ENCODE results near the gene DGKI. TPM values are rescaled to one million over a fixed set of nuclear protein-coding genes. Genes with fewer than 3 reads are reported as not detected.

DGKI gene
- total and polyA plus RNA-seq, 4 donors, result 0.01 to 0.37 (median 0.31) TPM

DNA sequence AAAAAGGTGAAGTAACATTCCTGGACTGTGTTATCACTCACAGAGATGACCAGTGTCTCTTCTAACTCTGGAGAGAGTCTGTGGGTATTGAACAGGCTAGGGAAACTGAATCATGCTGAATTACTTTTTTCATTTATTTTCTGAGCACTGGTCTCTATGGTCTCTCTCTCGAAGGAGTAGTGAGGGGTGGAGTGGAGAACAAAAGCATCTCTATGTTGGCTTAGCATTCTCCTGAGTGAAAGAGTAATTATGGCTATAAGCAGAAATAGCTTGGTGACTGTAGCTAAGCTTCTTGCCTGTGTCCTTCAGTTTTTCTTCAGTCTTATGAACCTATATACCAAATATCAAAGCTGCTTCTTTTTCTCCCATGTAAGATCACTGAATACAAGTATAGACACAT lies 438.6 kb downstream of the DGKI start (continued):
- TF ChIP-seq, protein P1, sequence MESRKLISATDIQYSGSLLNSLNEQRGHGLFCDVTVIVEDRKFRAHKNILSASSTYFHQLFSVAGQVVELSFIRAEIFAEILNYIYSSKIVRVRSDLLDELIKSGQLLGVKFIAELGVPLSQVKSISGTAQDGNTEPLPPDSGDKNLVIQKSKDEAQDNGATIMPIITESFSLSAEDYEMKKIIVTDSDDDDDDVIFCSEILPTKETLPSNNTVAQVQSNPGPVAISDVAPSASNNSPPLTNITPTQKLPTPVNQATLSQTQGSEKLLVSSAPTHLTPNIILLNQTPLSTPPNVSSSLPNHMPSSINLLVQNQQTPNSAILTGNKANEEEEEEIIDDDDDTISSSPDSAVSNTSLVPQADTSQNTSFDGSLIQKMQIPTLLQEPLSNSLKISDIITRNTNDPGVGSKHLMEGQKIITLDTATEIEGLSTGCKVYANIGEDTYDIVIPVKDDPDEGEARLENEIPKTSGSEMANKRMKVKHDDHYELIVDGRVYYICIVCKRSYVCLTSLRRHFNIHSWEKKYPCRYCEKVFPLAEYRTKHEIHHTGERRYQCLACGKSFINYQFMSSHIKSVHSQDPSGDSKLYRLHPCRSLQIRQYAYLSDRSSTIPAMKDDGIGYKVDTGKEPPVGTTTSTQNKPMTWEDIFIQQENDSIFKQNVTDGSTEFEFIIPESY (IDR thresholded peaks at IDR 0.05), result no peak
- TF ChIP-seq GABPA (IDR thresholded peaks at IDR 0.05 in 1 of 2, conservative IDR thresholded peaks at IDR 0.05 in 1 of 2), result no peak

DNA sequence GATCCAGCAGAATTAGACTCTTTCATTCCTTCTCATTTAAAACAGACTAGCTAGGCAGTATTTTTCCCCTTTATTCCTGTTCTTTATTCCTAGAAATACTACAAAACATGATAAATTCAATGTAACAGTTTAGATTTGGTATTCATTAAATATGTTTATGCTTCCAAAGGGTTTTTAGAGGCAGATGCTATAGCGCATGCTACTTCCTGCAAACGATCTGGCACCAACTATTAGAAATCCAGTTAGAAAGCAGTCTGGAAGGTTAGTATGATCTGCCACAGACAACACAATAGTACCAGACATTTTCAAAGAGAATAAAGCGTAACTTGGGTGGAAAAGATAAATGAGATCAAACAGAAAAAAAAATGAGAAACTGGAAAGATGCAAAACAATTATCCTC lies 439.7 kb downstream of the DGKI start:
- TF ChIP-seq HNF4A (conservative IDR thresholded peaks at IDR 0.05), result no peak
- TF ChIP-seq, protein P1 (IDR thresholded peaks at IDR 0.05), result no peak
- TF ChIP-seq RXRA (IDR thresholded peaks at IDR 0.05), result no peak
- TF ChIP-seq, protein P2, sequence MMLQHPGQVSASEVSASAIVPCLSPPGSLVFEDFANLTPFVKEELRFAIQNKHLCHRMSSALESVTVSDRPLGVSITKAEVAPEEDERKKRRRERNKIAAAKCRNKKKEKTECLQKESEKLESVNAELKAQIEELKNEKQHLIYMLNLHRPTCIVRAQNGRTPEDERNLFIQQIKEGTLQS (IDR thresholded peaks at IDR 0.05), result no peak
- TF ChIP-seq, protein P3, sequence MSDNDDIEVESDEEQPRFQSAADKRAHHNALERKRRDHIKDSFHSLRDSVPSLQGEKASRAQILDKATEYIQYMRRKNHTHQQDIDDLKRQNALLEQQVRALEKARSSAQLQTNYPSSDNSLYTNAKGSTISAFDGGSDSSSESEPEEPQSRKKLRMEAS (IDR thresholded peaks at IDR 0.05), result no peak
- TF ChIP-seq NR2F2 (IDR thresholded peaks at IDR 0.05), result no peak
- TF ChIP-seq, protein P4, sequence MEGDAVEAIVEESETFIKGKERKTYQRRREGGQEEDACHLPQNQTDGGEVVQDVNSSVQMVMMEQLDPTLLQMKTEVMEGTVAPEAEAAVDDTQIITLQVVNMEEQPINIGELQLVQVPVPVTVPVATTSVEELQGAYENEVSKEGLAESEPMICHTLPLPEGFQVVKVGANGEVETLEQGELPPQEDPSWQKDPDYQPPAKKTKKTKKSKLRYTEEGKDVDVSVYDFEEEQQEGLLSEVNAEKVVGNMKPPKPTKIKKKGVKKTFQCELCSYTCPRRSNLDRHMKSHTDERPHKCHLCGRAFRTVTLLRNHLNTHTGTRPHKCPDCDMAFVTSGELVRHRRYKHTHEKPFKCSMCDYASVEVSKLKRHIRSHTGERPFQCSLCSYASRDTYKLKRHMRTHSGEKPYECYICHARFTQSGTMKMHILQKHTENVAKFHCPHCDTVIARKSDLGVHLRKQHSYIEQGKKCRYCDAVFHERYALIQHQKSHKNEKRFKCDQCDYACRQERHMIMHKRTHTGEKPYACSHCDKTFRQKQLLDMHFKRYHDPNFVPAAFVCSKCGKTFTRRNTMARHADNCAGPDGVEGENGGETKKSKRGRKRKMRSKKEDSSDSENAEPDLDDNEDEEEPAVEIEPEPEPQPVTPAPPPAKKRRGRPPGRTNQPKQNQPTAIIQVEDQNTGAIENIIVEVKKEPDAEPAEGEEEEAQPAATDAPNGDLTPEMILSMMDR (IDR thresholded peaks at IDR 0.05; ENCODE audit: low read depth, low read length, missing input control), result no peak
- no peak overlapping the region for H3K27ac ChIP-seq (ENCODE audit: low read depth in 1 of 2, low read length in 2 of 2)
- H3K9ac ChIP-seq (ENCODE audit: low read depth in 1 of 2, low read length in 2 of 2), result no peak overlapping the region
- WGBS, result 78% methylated on average over 3 of the region's 3 CpGs
- no peaks in the 10 kb centered on the region for H3K9me3 ChIP-seq (ENCODE audit: control insufficient read depth in 4 of 4, low read length in 3 of 4)
- no peaks in the 10 kb centered on the region for H3K4me1 ChIP-seq (ENCODE audit: control insufficient read depth in 4 of 4, insufficient read depth in 4 of 4, low read length in 3 of 4)
- H3K36me3 ChIP-seq (ENCODE audit: control insufficient read depth in 4 of 4, insufficient read depth in 3 of 4, low read depth in 1 of 4, low read length in 3 of 4), result no peaks in the 10 kb centered on the region
- peaks cover 0 to under 1% (median 0%) of the 10 kb centered on the region in 4 donors for H3K27me3 ChIP-seq (ENCODE audit: control insufficient read depth in 4 of 4, insufficient read depth in 4 of 4, low read length in 3 of 4)
- no peak for DNase-seq (ENCODE audit: low spot score)
- no peak overlapping the region for H3K4me3 ChIP-seq (ENCODE audit: low read depth in 1 of 3, low read length in 3 of 3)

DNA sequence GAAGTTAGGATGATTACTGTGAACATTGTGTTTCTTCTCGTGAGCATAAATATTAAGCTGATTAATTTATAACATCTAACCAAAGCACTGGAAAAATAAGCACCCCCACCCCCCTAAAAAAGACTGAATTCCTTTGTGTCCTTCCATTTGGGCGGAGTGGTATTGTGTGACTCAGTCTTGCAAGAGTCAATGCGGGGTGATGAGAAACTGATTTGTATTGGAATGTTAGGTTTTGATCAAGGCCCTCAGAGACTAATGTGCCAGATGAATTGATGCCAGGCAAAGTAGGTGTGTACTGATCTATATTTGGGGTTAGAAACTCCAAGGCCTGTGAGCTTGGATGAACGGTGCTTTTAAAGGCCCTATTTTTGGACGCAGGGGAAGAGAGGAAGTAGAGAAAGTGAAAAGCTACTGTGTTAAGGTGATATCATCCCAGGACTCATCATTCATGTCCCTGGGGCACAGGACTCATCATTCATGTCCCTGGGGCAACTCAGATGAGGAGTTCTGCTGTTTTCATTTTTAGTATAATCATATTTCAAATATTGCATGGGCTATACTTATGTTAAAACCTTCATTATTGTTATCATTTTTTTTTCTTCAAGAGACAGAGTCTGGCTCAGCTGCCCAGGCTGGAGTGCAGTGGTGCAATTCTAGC lies 442.0 kb downstream of the DGKI start:
- Histone ChIP-seq H3K27me3 (ENCODE audit: control insufficient read depth in 4 of 4, insufficient read depth in 4 of 4, low read length in 3 of 4) (no peaks in the 10 kb centered on the region), H3K27ac (ENCODE audit: low read depth in 1 of 2, low read length in 2 of 2) (no peak overlapping the region), H3K36me3 (ENCODE audit: control insufficient read depth in 4 of 4, insufficient read depth in 3 of 4, low read depth in 1 of 4, low read length in 3 of 4) (no peaks in the 10 kb centered on the region), H3K9ac (ENCODE audit: low read depth in 1 of 2, low read length in 2 of 2) (no peak overlapping the region), H3K4me3 (ENCODE audit: low read depth in 1 of 3, low read length in 3 of 3) (no peak overlapping the region), H3K9me3 (ENCODE audit: control insufficient read depth in 4 of 4, low read length in 3 of 4) (no peaks in the 10 kb centered on the region), H3K4me1 (ENCODE audit: control insufficient read depth in 4 of 4, insufficient read depth in 4 of 4, low read length in 3 of 4) (no peaks in the 10 kb centered on the region)
- 84% methylated on average over 5 of the region's 5 CpGs for WGBS
- DNase-seq (ENCODE audit: low spot score), result no peak
- TF ChIP-seq, protein P2 (IDR thresholded peaks at IDR 0.05), result no peak
- TF ChIP-seq HNF4G (IDR thresholded peaks at IDR 0.05) (no peak), YY1 (IDR thresholded peaks at IDR 0.05) (no peak), EGR1 (IDR thresholded peaks at IDR 0.05; ENCODE audit: low read depth in 2 of 2) (no peak), FOXA2 (IDR thresholded peaks at IDR 0.05) (no peak), TAF1 (conservative IDR thresholded peaks at IDR 0.05) (no peak), RXRA (IDR thresholded peaks at IDR 0.05) (no peak), FOXA1 (IDR thresholded peaks at IDR 0.05) (no peak), JUND (IDR thresholded peaks at IDR 0.05) (no peak), SP1 (IDR thresholded peaks at IDR 0.05) (no peak), HNF4A (conservative IDR thresholded peaks at IDR 0.05) (no peak), NR2F2 (IDR thresholded peaks at IDR 0.05) (no peak)
- TF ChIP-seq, protein P4 (IDR thresholded peaks at IDR 0.05; ENCODE audit: low read depth, low read length, missing input control), result no peak
- TF ChIP-seq, protein P5, sequence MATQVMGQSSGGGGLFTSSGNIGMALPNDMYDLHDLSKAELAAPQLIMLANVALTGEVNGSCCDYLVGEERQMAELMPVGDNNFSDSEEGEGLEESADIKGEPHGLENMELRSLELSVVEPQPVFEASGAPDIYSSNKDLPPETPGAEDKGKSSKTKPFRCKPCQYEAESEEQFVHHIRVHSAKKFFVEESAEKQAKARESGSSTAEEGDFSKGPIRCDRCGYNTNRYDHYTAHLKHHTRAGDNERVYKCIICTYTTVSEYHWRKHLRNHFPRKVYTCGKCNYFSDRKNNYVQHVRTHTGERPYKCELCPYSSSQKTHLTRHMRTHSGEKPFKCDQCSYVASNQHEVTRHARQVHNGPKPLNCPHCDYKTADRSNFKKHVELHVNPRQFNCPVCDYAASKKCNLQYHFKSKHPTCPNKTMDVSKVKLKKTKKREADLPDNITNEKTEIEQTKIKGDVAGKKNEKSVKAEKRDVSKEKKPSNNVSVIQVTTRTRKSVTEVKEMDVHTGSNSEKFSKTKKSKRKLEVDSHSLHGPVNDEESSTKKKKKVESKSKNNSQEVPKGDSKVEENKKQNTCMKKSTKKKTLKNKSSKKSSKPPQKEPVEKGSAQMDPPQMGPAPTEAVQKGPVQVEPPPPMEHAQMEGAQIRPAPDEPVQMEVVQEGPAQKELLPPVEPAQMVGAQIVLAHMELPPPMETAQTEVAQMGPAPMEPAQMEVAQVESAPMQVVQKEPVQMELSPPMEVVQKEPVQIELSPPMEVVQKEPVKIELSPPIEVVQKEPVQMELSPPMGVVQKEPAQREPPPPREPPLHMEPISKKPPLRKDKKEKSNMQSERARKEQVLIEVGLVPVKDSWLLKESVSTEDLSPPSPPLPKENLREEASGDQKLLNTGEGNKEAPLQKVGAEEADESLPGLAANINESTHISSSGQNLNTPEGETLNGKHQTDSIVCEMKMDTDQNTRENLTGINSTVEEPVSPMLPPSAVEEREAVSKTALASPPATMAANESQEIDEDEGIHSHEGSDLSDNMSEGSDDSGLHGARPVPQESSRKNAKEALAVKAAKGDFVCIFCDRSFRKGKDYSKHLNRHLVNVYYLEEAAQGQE (IDR thresholded peaks at IDR 0.05), result no peak
